Measurements from ENCODE around the gene CKLF.
A peak's percentile ranks its signal among the peaks of the same experiment; 100 is the strongest.

Gene CKLF

GRCh38 chr16:66534376-66534799 lies 18.0 kb upstream of the CKLF start:
- H3K14ac ChIP-seq (ENCODE audit: low read length in 2 of 2), result no peak overlapping the region
- no peak overlapping the region for H4K8ac ChIP-seq (ENCODE audit: low read length)
- H2BK12ac ChIP-seq (ENCODE audit: low read length in 2 of 2), result no peak overlapping the region
- H3K18ac ChIP-seq (ENCODE audit: low read depth in 1 of 2, low read length in 2 of 2), result no peak overlapping the region
- H3K4me2 ChIP-seq (ENCODE audit: low read length, poor library complexity, severe bottlenecking), result no peak overlapping the region
- H3K4ac ChIP-seq (ENCODE audit: low read depth in 1 of 2, low read length in 2 of 2), result no peak overlapping the region
- no peak overlapping the region for H2BK15ac ChIP-seq (ENCODE audit: low read depth, poor library complexity, severe bottlenecking)
- no peak overlapping the region for H3K4me3 ChIP-seq (ENCODE audit: insufficient read depth in 1 of 2, low read depth in 1 of 2, low read length in 2 of 2)
- H3K9ac ChIP-seq (ENCODE audit: low read length), result no peak overlapping the region
- H2BK120ac ChIP-seq (ENCODE audit: low read depth, low read length), result no peak overlapping the region
- H2BK5ac ChIP-seq (ENCODE audit: low read depth, low read length, poor library complexity, severe bottlenecking), result no peak overlapping the region
- H2AK5ac ChIP-seq (ENCODE audit: low read length, severe bottlenecking), result no peak overlapping the region
- no peaks in the 10 kb centered on the region for H3K9me3 ChIP-seq (ENCODE audit: control insufficient read depth, low read length)
- H3K27me3 ChIP-seq (ENCODE audit: control insufficient read depth in 1 of 2, insufficient read depth in 1 of 2, low read length in 2 of 2), result no peaks in the 10 kb centered on the region
- H2AFZ ChIP-seq (ENCODE audit: low read depth, low read length), result no peak overlapping the region
- H3K4me1 ChIP-seq (ENCODE audit: control insufficient read depth, insufficient read depth, low read depth, low read length), result peaks cover 5% of the 10 kb centered on the region
- DNase-seq, result no peak
- peaks cover 17% of the 10 kb centered on the region for H3K79me1 ChIP-seq (replicated peaks; ENCODE audit: low read length, poor library complexity, severe bottlenecking)
- H3K23ac ChIP-seq (ENCODE audit: low read length in 2 of 2), result no peak overlapping the region
- H4K91ac ChIP-seq (ENCODE audit: low read length), result no peak overlapping the region
- WGBS, result 96% methylated on average over 1 of the region's 1 CpG
- H3K27ac ChIP-seq (ENCODE audit: low read length, poor library complexity, severe bottlenecking), result no peak overlapping the region
- H3K36me3 ChIP-seq (ENCODE audit: control insufficient read depth in 1 of 2, insufficient read depth in 2 of 2, low read depth in 1 of 2, low read length in 2 of 2), result peaks cover 42 to 74% of the 10 kb centered on the region in 2 experiments

GRCh38 chr16:66536525-66536924 lies 15.9 kb upstream of the CKLF start:
- no peak overlapping the region for H3K27ac ChIP-seq (ENCODE audit: low read length, poor library complexity, severe bottlenecking)
- H2AK5ac ChIP-seq (ENCODE audit: low read length, severe bottlenecking), result no peak overlapping the region
- H3K9ac ChIP-seq (ENCODE audit: low read length), result no peak overlapping the region
- H3K9me3 ChIP-seq (ENCODE audit: control insufficient read depth, low read length), result no peaks in the 10 kb centered on the region
- H4K8ac ChIP-seq (ENCODE audit: low read length), result no peak overlapping the region
- H3K4ac ChIP-seq (ENCODE audit: low read depth in 1 of 2, low read length in 2 of 2), result no peak overlapping the region
- peaks cover 8% of the 10 kb centered on the region for H3K4me1 ChIP-seq (ENCODE audit: control insufficient read depth, insufficient read depth, low read depth, low read length)
- H2AFZ ChIP-seq (ENCODE audit: low read depth, low read length), result no peak overlapping the region
- H3K27me3 ChIP-seq (ENCODE audit: control insufficient read depth in 1 of 2, insufficient read depth in 1 of 2, low read length in 2 of 2), result no peaks in the 10 kb centered on the region
- H3K79me1 ChIP-seq (replicated peaks; ENCODE audit: low read length, poor library complexity, severe bottlenecking), result peaks cover 14% of the 10 kb centered on the region
- H3K14ac ChIP-seq (ENCODE audit: low read length in 2 of 2), result no peak overlapping the region
- H2BK120ac ChIP-seq (ENCODE audit: low read depth, low read length), result no peak overlapping the region
- DNase-seq, result no peak
- peaks cover 28 to 73% of the 10 kb centered on the region in 2 experiments for H3K36me3 ChIP-seq (ENCODE audit: control insufficient read depth in 1 of 2, insufficient read depth in 2 of 2, low read depth in 1 of 2, low read length in 2 of 2)
- no peak overlapping the region for H2BK15ac ChIP-seq (ENCODE audit: low read depth, poor library complexity, severe bottlenecking)
- no peak overlapping the region for H3K18ac ChIP-seq (ENCODE audit: low read depth in 1 of 2, low read length in 2 of 2)
- no peak overlapping the region for H4K91ac ChIP-seq (ENCODE audit: low read length)
- H2BK12ac ChIP-seq (ENCODE audit: low read length in 2 of 2), result no peak overlapping the region
- no peak overlapping the region for H3K4me3 ChIP-seq (ENCODE audit: insufficient read depth in 1 of 2, low read depth in 1 of 2, low read length in 2 of 2)
- H2BK5ac ChIP-seq (ENCODE audit: low read depth, low read length, poor library complexity, severe bottlenecking), result no peak overlapping the region
- H3K23ac ChIP-seq (ENCODE audit: low read length in 2 of 2), result no peak overlapping the region
- no peak overlapping the region for H3K4me2 ChIP-seq (ENCODE audit: low read length, poor library complexity, severe bottlenecking)
- WGBS, result 83% methylated on average over 4 of the region's 4 CpGs

DNA sequence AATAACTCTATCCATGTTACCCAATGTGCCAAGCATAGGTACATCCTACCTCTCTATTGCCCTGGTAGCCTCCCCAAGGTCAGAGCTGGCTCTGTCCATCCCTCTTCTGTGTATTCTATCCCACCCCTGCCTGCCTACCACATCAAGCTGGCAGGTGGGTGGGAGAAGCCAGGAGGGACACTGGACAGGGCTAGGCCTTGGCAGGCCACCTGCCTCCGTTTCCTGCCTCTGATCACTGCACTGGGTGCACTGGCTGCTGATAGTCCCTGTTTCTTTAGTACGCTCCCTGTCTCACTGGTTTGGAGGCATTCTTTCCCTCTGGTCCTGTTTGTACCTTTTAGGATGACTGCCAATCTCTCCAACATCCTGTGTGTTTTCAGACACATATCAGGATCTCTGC lies 15.1 kb upstream of the CKLF start:
- Histone ChIP-seq H2BK5ac (ENCODE audit: low read depth, low read length, poor library complexity, severe bottlenecking) (no peak overlapping the region), H2AFZ (ENCODE audit: low read depth, low read length) (no peak overlapping the region), H3K9ac (ENCODE audit: low read length) (no peak overlapping the region), H4K91ac (ENCODE audit: low read length) (no peak overlapping the region), H2BK15ac (ENCODE audit: low read depth, poor library complexity, severe bottlenecking) (no peak overlapping the region), H3K23ac (ENCODE audit: low read length in 2 of 2) (no peak overlapping the region), H3K14ac (ENCODE audit: low read length in 2 of 2) (no peak overlapping the region), H2BK12ac (ENCODE audit: low read length in 2 of 2) (no peak overlapping the region), H3K4ac (ENCODE audit: low read depth in 1 of 2, low read length in 2 of 2) (no peak overlapping the region), H3K9me3 (ENCODE audit: control insufficient read depth, low read length) (no peaks in the 10 kb centered on the region), H3K4me2 (ENCODE audit: low read length, poor library complexity, severe bottlenecking) (no peak overlapping the region), H4K8ac (ENCODE audit: low read length) (no peak overlapping the region), H3K4me3 (ENCODE audit: insufficient read depth in 1 of 2, low read depth in 1 of 2, low read length in 2 of 2) (no peak overlapping the region), H3K4me1 (ENCODE audit: control insufficient read depth, insufficient read depth, low read depth, low read length) (peaks cover 8% of the 10 kb centered on the region), H3K79me1 (replicated peaks; ENCODE audit: low read length, poor library complexity, severe bottlenecking) (peaks cover 16% of the 10 kb centered on the region), H2BK120ac (ENCODE audit: low read depth, low read length) (no peak overlapping the region), H3K36me3 (ENCODE audit: control insufficient read depth in 1 of 2, insufficient read depth in 2 of 2, low read depth in 1 of 2, low read length in 2 of 2) (peaks cover 33 to 71% of the 10 kb centered on the region in 2 experiments), H3K27me3 (ENCODE audit: control insufficient read depth in 1 of 2, insufficient read depth in 1 of 2, low read length in 2 of 2) (no peaks in the 10 kb centered on the region), H3K18ac (ENCODE audit: low read depth in 1 of 2, low read length in 2 of 2) (no peak overlapping the region), H3K27ac (ENCODE audit: low read length, poor library complexity, severe bottlenecking) (no peak overlapping the region), H2AK5ac (ENCODE audit: low read length, severe bottlenecking) (peak overlapping the region; percentile 28)
- WGBS, result 97% methylated on average over 2 of the region's 2 CpGs
- no peak for DNase-seq

- peaks cover 20% of the 10 kb centered on the region for H3K79me1 ChIP-seq (replicated peaks; ENCODE audit: low read length, poor library complexity, severe bottlenecking)
- H3K4me2 ChIP-seq (ENCODE audit: low read length, poor library complexity, severe bottlenecking), result no peak overlapping the region
- no peak overlapping the region for H3K23ac ChIP-seq (ENCODE audit: low read length in 2 of 2)
- no peak overlapping the region for H2AFZ ChIP-seq (ENCODE audit: low read depth, low read length)
- no peak overlapping the region for H3K14ac ChIP-seq (ENCODE audit: low read length in 2 of 2)
- peak overlapping the region; percentile 26 for H2BK5ac ChIP-seq (ENCODE audit: low read depth, low read length, poor library complexity, severe bottlenecking)
- H3K27me3 ChIP-seq (ENCODE audit: control insufficient read depth in 1 of 2, insufficient read depth in 1 of 2, low read length in 2 of 2), result no peaks in the 10 kb centered on the region
- H3K4me3 ChIP-seq (ENCODE audit: insufficient read depth in 1 of 2, low read depth in 1 of 2, low read length in 2 of 2), result no peak overlapping the region
- H4K91ac ChIP-seq (ENCODE audit: low read length), result no peak overlapping the region
- H3K9me3 ChIP-seq (ENCODE audit: control insufficient read depth, low read length), result no peaks in the 10 kb centered on the region
- no peak overlapping the region for H3K4ac ChIP-seq (ENCODE audit: low read depth in 1 of 2, low read length in 2 of 2)
- no peak overlapping the region for H3K9ac ChIP-seq (ENCODE audit: low read length)
- 88% methylated on average over 3 of the region's 5 CpGs for WGBS
- H3K4me1 ChIP-seq (ENCODE audit: control insufficient read depth, insufficient read depth, low read depth, low read length), result peaks cover 8% of the 10 kb centered on the region
- no peak overlapping the region for H2BK120ac ChIP-seq (ENCODE audit: low read depth, low read length)
- DNase-seq, result no peak
- peak overlapping the region; percentile 92 for H2AK5ac ChIP-seq (ENCODE audit: low read length, severe bottlenecking)
- H3K18ac ChIP-seq (ENCODE audit: low read depth in 1 of 2, low read length in 2 of 2), result no peak overlapping the region
- H3K27ac ChIP-seq (ENCODE audit: low read length, poor library complexity, severe bottlenecking), result peak overlapping the region; percentile 82
- no peak overlapping the region for H4K8ac ChIP-seq (ENCODE audit: low read length)
- no peak overlapping the region for H2BK12ac ChIP-seq (ENCODE audit: low read length in 2 of 2)
- H2BK15ac ChIP-seq (ENCODE audit: low read depth, poor library complexity, severe bottlenecking), result no peak overlapping the region
- H3K36me3 ChIP-seq (ENCODE audit: control insufficient read depth in 1 of 2, insufficient read depth in 2 of 2, low read depth in 1 of 2, low read length in 2 of 2), result peaks cover 40 to 80% of the 10 kb centered on the region in 2 experiments
Observed at GRCh38 chr16:66538910-66539309, 13.5 kb upstream of the CKLF start.
